ENCODE data around the gene PMPCA.
"Not testable (repeated sequence)": the region's sequence is repeated elsewhere in the genome, so short reads cannot be mapped to it uniquely, and the experiment has no call there.

The PMPCA gene

DNA sequence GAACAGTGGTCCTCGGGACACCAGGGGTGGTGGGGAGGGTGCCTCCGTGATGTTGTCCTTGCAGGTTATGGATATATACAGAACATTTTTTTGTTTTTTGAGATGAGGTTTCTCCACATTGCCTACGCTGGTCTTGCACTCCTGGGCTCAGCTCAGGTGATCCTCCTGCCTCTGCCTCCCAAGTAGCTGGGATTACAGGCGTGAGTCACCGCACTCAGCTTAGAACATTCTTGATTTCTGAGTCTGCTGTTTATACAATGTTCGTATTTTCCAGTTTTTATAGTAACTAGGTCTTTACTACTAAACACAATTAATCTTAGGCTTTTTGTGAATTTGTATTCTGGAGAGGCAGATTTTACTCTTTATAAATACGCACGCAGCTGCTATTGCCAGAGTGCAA is 6.0 kb downstream of the PMPCA start:
- no peak for DNase-seq

DNA sequence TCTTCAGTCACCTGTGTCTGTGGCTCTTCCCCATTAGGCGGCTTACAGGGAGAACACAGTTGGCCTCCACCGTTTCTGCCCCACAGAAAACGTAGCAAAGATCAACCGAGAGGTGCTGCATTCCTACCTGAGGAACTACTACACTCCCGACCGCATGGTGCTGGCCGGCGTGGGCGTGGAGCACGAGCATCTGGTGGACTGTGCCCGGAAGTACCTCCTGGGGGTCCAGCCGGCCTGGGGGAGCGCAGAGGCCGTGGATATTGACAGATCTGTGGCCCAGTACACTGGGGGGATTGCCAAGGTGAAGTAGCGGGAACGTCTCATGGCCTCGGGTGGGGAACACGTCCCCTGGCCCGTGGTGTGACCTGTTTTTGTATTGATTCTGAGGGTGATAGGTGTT is 6.5 kb downstream of the PMPCA start:
- no peak for DNase-seq

DNA sequence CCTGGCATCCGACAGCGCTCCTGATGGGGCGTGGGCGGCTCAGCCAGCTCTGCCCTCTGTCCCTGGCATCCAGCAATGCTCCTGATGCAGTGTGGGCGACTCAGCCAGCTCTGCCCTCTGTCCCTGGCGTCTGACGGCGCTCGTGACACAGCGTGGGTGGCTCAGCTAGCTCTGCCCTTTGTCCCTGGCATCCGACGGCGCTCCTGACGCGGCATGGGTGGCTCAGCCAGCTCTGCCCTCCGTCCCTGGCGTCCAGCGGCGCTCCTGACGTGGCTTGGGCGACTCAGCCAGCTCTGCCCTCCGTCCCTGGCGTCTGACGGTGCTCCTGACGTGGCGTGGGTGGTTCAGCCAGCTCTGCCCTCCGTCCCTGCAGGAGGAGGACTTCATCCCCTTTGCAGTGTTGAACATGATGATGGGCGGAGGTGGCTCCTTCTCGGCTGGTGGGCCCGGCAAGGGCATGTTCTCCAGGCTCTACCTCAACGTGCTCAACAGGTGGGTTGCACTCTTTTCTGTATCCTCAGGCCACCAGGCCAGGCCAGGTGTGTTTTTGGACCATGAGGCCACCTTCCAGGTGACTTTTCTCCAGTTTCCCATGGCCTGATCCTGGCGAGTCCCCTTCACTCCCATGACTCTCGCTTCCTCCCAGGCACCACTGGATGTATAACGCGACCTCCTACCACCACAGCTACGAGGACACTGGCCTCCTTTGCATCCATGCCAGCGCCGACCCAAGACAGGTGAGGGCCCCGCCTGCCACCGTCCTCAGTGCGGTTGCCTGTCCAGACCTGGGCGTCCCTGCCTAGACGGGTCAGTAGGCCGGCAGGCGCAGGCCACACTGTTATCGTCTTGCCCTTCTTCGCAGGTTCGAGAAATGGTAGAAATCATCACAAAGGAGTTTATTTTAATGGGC is 8.0 kb downstream of the PMPCA start:
- DNase-seq: no peak

DNA sequence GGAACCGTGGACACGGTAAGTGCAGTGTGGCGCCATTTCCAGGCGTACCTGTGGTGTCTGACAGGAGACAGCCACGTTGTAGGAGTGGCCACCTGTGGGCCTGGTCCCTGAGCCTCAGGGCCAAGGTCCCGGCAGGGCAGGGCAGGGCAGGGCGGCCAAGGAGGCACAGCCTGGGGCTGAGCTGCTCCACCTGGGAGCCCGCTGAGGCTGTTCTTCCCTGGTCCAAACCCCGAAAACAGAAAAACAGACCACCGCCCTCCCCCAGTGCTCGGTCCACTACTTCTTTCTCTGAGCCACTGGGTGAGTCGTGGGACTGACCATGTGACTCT is 8.6 kb downstream of the PMPCA start:
- DNase-seq: no peak

DNA sequence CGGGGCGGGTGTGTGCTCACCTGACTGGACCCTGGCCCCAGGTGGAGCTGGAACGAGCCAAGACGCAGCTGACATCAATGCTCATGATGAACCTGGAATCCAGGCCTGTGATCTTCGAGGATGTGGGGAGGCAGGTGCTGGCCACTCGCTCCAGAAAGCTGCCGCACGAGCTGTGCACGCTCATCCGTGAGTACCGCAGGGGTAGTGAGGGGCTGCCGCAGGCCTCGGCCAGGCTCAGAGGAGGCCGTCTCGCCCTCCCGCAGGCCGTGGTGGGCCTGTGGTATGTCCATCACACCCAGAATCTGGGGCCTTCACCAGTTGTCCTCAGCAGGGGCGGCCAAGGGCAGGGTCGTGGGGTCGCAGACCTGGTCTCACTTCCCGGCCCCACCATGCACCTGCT is 11.3 kb downstream of the PMPCA start:
- DNase-seq: no peak

DNA sequence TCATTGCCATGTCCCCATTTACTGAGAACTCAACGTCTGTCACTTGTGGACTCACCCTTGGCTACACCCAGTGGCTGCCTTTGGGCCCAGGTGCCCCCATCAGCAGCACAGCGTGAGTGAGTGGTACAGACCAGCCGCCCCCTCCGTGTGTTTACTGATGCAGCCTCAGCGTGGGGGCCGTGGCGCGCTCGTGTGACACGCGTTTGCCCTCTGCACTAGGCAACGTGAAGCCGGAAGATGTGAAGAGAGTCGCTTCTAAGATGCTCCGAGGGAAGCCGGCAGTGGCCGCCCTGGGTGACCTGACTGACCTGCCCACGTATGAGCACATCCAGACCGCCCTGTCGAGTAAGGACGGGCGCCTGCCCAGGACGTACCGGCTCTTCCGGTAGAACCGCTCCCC is 12.4 kb downstream of the PMPCA start:
- DNase-seq: no peak

DNA sequence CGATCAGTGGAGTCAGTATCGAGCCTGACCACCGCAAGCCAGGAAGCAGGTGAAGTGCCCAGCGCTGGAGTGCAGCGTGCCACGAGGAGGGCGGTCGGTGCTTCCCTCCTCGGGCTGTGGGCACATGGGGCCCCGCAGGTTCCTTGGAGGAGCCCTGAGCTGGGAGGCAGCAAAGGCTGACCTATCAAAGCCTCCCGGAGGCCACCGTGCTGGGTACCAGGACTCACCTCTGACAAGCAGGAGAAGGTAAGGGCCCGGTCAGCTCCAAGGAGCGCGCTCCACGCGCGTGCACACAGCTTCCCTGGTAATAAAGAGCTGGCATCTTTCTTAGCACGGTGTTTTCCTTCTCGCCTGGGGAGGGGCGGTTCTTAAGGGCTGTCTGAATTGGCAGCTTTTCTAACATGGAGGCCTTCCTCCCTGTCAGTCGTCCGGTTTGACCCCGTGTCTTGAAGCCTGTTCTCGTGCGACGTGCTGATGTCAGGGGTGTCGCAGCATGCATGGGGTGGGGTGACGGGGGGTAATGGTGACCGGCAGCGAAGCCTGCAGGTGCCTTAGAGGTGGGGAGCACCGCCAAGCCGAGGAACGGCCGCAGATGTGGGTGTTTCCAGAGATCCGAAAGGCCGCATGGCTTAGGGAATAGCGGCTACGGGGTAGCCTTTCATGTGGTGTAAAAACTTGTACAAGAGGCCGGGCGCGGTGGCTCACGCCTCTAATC is 13.1 kb downstream of the PMPCA start:
- DNase-seq: no peak

DNA sequence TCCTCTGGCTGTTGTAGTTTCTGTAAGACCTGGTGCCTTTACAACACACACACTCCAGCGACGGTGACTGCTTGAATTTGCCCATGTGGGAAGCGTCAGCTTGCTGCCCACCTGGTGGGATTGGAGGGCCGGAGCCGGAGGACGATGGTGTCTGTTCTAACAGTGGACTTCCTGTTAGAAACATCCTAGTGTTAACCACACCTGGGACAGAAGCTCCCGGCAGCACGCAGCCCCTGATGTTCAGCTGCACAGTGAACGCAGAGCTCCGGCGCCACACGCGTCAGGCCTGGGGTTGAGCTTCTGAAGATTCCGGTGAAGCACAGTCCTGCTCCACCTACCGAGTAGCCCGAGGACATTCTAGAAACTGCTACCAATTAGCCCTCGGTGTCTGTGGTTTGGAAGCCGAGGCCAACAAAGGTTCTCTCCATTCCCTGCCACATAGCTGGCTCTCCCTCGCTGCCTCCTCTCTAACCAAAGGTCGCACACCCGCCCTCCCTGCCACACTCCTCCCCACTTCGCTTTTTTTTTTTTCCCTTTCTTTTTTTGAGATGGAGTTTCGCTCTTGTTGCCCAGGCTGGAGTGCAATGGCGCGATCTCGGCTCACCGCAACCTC is 14.4 kb downstream of the PMPCA start:
- no peak for DNase-seq

DNA sequence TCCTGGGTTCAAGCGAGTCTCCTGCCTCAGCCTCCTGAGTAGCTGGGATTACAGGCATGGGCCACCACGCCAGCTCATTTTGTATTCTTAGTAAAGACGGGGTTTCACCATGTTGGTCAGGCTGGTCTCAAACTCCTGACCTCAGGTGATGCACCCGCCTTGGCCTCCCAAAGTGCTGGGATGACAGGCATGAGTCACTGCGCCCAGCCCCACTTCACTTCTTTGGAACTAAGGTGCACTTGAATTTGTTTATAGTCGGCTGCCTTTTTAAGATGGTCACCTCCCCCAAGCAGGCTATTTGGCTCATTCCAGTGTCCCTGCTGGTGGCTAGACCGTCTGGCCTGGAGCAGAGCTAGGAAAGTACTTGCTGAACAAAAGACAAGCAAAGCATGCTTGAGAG is 14.9 kb downstream of the PMPCA start:
- not testable (repeated sequence) for DNase-seq

DNA sequence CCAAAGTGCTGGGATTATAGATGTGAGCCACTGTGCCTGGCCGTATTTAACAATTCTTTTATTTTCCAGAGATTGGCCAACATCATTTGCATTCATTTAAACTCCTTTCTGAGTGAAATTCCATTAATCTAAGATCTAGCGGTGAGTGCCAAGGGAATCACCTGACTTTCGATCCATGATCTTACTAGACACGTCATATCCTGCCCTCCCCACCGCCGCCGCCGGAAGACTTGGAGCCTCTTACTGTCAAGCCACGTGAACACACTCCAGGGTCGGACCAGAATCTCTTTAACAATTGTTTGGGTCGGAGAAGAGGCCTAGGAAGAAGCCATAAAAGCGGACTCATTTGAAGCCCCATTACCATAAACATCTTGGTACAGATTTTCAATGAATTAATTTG is 16.3 kb downstream of the PMPCA start:
- no peak for DNase-seq

DNA sequence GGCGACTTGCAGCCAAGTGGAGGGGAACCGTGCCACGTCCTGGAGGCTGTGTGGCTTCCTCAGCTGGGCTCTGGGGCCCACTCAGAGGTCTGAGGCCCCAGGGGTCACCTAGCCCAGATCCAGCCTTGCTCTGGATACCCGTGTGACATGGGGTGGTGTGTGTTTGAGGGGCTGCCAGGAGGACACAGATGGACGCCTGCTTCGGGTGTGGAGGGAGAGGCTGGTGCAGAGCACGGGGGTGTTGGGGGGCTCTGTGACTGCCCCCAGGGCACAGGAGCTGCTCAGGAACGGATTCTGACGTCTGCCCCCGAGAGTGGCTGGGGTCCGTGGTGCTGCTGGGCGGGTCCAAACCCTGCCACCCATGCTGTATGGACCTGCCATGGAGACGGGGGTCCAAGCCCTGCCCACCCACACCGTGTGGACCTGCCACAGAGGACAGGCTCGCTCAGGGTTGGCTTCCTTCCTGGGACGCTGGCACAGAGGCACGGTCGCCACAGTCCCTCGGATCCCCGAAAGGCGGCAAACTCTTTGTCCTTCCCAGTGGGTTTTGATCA is 18.7 kb downstream of the PMPCA start:
- DNase-seq: no peak

DNA sequence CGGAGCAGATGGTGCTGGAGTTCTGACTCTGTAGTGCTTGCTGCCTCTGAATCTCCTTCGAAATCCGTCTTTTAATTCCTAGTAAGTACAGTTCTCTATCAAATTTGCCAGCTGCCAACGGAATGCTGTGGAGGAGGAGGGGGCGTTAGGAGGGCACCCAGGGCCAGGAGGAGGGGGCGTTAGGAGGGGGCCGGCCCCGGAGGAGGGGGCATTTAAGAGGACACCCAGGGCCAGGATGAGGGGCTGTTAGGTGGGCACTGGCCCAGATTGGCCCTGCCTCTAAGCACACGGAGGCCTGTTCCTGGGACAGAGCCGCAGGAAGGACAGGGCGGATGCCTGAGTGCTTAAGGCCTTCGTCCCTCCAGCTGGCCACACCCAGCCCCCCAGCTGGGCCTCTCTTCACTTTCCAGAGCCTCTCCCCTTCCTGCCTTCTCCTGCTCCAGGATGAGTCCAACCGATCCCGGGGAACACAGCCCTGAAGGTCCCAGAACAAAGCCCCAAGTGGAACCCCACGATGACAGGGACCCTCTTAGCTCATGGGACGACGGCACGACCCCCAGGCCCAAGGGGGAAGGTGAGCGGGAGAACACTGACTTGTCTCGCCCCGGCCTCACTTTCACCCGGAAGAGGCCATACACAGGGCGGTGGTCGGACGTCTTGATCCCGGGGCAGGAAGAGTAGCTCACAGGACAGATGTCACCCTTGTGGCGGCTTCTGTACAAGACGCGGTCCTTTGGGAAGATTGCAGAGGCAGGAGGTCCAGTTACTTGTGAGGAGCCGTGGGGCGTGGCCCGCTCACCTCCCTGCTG is 19.4 kb downstream of the PMPCA start:
- no peak for DNase-seq

DNA sequence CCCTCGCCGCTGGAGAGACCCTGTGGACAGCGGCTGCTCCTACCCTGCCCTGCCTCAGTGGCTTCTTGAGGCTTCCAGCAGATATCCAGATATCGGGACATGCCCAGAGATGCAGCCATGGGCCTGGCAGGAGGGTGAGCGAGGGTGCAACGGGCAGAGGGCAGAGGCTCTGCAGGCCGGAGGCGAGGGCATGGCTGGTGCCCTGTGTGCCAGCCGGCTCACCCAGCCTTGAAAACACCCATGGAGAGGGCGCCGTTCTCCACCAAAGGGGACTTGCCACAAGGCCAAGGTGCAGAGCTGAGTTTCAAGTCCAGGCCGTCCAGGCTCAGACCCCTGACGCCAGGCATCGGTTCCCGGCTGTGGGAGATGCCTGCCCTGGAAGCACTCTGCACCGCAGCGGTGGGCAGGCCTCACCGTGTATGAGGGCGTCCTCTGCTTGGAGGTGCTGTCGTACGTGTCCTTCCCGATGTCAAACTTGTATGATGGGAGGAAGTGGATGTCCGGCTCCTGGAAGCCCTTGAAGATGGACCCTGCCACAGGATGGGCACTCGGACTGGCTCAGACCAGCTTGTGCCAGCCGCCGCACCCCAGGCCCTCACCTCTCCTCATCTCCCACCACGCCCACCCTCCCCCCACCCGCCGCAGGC is 20.3 kb downstream of the PMPCA start:
- DNase-seq: no peak

DNA sequence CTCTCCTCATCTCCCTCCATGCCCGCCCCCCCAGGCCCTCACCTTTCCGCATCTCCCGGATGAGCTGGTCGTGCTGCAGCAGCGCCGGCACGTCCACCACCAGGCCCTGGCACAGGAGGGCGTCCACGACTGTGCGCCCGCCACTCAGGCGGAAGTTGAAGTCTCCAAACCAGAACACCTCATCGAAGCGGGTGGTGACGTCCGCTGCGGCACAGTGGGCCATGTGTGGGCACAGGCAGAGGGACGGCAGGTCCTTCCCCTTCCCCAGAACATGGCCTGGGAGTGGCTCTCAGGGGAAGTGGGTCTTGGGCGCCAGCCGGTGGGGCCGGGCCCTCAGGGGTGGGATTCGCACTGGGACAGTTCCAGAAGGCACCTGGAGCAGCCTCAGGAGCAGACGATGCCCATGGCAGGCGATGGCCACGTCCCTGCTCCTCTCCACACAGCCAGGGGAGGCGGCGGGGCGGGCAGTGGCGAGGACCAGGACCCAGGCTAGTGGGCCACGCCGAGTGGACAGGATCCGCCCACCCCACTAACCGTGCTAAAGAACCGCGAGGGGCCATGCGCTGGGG is 21.4 kb downstream of the PMPCA start:
- DNase-seq: no peak

DNA sequence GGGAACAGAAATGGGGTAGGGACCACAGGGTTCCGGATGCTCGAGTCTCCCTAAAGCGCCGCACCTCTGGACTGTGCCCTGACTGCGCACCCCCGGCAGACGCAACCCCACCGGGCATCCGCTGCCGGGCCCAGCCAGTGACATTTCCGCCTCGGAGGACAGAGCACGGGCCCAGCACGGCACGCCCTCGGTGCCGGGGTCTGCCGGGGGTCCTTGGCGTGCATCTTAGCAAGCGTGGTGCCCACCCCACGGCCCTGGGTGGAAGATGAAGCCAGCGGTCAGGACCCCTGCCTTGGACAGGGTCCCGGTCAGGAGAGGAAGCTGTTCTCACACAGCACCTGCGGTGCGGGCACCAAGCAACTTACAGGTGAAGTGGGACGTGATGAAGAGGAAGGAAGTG is 22.1 kb downstream of the PMPCA start:
- DNase-seq: no peak

DNA sequence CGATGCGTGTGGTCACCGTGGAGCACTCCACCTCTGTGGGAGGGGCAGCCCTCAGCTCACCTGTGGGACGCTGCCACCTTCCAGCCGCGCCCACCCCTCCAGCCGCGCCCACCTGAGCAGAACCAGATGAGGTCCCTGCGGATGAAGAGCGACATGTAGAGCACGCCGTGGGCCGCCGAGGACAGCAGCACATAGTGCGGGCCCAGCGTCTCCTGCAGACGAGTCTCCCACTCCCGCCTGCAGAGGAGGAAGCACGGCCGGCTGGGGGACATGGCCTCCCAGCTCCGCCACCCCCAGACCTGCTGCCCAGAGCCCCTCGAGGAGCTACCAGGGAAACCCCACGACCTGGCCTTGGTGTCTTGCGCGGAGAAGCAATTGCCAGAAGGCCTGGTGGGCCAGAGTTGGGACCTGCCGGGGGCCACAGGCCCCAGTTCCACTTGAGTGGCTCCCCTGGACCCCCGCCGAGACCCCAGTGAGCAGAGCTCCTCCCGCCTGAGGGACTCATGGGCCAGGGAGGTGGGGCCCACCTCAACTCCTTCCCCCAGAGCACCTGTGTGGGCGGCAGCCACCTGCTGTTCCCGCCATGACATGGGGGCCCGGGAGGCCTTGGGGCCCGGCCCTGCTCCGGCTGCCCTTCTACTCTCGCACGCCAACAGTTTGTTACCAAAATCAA is 22.7 kb downstream of the PMPCA start:
- no peak for DNase-seq

DNA sequence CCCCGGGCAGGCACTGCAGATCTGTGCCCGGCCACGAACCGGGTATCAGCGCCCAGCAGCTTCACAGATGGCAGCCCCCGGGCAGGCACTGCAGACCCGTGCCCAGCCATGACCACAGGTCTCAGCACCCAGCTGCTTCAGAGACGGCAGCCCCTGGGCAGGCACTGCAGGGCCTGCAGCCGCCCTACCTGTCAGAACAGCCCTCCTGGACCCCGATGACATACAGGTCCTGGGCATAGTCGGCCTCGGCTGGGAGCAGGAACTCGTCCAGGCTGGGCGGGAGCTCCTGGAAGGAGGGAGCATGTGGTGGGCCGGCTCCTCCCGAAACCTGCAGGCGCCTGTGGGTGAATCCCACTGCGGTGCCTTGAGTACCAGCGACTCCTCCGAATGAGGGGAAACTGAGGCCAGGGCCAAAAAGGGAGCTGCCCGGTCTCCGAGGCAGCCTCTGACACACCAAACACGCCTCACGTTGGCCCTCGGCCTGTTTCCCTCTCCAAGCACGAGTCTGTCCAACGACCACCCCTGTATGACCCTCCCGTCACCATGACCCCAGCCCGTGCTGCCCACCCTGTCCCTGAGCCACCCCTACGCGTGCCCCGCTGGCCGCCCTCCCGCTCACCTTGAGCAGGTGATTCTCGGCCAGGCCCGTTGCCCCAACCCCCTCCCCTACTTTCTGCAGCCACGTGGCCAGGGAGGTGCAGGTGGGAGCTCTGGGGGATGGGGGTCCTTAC is 23.6 kb downstream of the PMPCA start:
- DNase-seq: no peak

DNA sequence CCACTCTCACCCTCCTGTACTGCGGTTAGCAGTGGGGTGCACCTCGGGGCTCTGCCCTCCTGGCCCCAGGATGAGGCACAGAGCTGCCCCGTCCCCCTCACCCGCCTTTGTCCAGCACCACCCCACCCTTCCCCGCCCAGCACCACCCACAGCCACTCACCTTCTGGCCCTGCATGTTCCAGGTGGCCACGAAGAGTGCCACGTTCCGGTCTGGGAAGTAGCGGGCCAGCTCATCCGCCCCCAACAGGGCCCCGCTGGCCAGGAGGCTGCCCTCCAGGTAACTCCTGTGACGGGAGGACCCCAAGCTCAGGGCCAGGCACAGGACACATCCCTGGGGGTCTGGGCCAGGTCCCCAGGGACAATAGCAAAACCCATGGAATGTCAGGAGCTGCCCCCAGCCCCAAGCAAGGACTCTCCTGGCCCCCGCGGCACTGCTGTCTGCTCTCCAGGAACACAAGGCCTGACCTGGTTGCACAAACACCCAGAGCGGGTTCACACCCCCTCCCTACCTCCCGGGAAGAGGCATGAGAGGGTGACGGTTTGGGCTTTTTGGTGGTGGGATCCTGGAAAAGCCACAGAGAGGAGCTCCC is 24.2 kb downstream of the PMPCA start:
- DNase-seq: no peak

DNA sequence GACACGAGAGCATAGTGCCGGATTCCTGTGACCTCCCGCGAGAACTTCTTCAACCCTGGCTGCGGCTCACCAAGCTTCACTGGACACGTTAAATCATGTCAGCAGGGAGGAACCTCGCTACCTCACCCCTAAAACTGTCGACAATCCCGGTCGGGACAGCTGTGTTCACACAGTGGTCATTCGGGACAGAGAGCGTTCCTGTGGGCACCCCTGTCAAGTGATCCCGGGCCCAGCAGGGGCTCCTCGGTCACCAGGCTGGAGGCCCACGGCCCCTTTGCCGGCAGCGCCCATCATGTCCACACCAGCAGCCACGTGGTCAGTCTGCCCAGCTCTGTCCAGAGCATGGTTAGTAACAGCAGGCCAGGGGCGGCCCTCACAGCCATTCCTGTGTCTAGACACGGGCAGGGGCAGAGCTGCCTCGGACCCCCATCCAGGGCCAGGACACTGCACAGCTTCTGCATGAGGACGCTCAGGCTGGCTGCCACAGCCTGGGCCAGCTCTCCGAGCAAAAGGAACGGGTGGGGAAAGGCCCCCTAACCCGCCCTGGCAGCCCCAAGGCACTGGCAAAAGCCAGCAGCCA is 25.7 kb downstream of the PMPCA start:
- no peak for DNase-seq

DNA sequence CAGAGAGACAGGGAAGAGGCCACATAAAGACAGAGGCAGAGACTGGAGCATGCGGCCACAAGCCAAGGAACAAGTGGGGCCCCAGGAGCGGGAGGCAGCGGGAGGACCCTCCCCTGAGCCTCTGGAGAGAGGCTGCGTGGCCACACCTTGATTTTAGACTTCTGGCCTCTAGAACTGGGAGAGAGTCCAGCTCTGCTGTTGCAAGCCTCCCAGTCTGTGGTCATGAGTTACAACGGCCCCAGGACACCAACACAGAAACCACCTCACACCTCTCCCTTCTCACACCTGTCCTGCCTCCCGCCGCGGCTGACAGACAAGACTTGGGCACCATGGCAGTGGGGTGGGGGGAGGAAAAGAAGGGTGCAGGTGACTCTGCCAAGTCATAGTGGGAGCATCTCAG is 27.0 kb downstream of the PMPCA start:
- DNase-seq: no peak

All from NCI-H1694 treated with DMSO at 0.1 percent for 48 hours (cell line).